Coronary artery (tissue), 2 donors: ENCODE results near the gene HOMER1.
A peak's percentile ranks its signal among the peaks of the same experiment; 100 is the strongest.

Experiments used
- DNase-seq: peaks from one replicate; pipeline ENCODE4 v3.0.0-alpha.2; 2017; ENCODE audit warnings: low spot score
- H3K27ac ChIP-seq, 2 donors: fragments of 200-600 bp; sonication (generic); one replicate each; pipeline ENCODE4 v1.5.1; 2016 to 2019
- H3K4me3 ChIP-seq: fragments of 200-600 bp; sonication (generic); 2 replicates; pipeline ENCODE4 v1.5.1; 2016; ENCODE audit warnings: mild to moderate bottlenecking, moderate library complexity
- CTCF ChIP-seq: fragments of 200-600 bp; sonication (generic); IDR thresholded peaks from one replicate; pipeline ENCODE4 v1.5.1; 2019; ENCODE audit warnings: antibody characterized with exemption

Gene HOMER1

GRCh38 chr5:79481574-79481973, 32.4 kb downstream of the HOMER1 start:
- TF ChIP-seq CTCF = no peak
- DNase-seq = no peak
- H3K27ac ChIP-seq = no peak overlapping the region
- no peak overlapping the region for H3K4me3 ChIP-seq

- DNase-seq = no peak
- Histone ChIP-seq H3K27ac (no peak overlapping the region), H3K4me3 (no peak overlapping the region)
- TF ChIP-seq CTCF = no peak
Measured at GRCh38 chr5:79480991-79481390, 32.9 kb downstream of the HOMER1 start.

- Histone ChIP-seq H3K4me3 (no peak overlapping the region), H3K27ac (no peak overlapping the region)
- no peak for TF ChIP-seq CTCF
- no peak for DNase-seq
Measured at GRCh38 chr5:79475152-79475466, 38.8 kb downstream of the HOMER1 start.

- no peak overlapping the region for H3K4me3 ChIP-seq
- no peak for DNase-seq
- TF ChIP-seq CTCF = no peak
- H3K27ac ChIP-seq = no peak overlapping the region
Measured at GRCh38 chr5:79474367-79475151, 39.4 kb downstream of the HOMER1 start.

- H3K27ac ChIP-seq = no peak overlapping the region
- no peak for TF ChIP-seq CTCF
- DNase-seq = no peak
- H3K4me3 ChIP-seq = no peak overlapping the region
Measured at GRCh38 chr5:79471556-79471955, 42.4 kb downstream of the HOMER1 start.

GRCh38 chr5:79464695-79465332, 49.1 kb downstream of the HOMER1 start:
- TF ChIP-seq CTCF = peak; percentile 31
- Histone ChIP-seq H3K27ac (no peak overlapping the region), H3K4me3 (no peak overlapping the region)
- DNase-seq = no peak

GRCh38 chr5:79464278-79464677, 49.7 kb downstream of the HOMER1 start:
- H3K4me3 ChIP-seq = no peak overlapping the region
- no peak for TF ChIP-seq CTCF
- DNase-seq = no peak
- H3K27ac ChIP-seq = no peak overlapping the region
